ENCODE data around the gene CROCC. TPM values are rescaled to one million over a fixed set of nuclear protein-coding genes. Genes with fewer than 3 reads are reported as not detected.
A peak's percentile ranks its signal among the peaks of the same experiment; 100 is the strongest.
"Not testable (repeated sequence)": the region's sequence is repeated elsewhere in the genome, so short reads cannot be mapped to it uniquely, and the experiment has no call there.

Gene CROCC
- total and polyA plus RNA-seq, 8 donors = 14.0 to 942 (median 29.9) TPM

DNA sequence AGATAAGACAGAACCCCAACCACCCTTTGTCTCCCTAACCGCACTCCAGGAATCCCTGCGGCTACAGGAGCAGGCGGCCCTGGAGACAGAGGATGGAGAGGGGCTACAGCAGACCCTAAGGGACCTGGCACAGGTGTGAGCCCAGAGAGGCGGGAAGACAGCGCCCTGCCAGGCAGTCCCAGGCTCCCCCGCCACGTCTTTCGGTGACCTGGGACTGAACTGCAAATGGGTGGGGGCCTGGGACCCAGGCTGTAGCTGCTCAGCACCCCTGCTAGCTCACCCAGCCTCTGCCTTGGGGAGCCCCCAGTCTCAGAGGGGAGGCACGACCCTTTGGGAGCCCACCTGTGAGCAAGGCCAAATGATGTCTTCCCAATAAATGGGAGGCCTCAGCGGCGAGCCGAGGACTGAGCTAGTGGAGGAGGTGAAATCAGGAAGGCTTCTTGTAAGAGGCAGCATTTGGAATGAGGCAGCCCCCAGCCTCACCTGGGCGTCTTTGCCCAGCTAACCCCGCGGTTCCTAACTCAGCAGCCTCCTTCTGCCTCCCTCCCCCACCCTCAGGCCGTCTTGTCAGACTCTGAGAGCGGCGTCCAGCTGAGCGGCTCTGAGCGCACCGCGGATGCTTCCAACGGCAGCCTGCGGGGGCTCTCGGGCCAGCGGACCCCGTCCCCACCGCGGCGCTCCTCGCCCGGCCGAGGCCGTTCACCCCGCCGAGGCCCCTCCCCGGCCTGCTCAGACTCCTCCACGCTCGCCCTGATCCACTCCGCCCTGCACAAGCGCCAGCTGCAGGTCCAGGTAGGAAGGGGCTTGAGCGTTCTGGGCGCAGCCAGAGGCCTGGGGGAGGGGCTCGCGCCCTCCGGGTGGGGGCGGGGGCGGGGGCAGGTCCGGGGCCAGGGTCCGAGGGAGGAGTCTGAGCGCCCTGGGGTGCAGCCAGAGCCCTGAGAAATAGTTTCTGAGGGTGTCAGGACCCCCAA is 16.9 kb downstream of the CROCC start:
- no peaks in the 10 kb centered on the region for H3K9me3 ChIP-seq
- intact Hi-C loops (cut with DNase I; ENCODE audit: low total_unique reads) = no loop called here
- no peak for DNase-seq
- no peaks in the 10 kb centered on the region for H3K4me1 ChIP-seq
- TF ChIP-seq, protein P1, sequence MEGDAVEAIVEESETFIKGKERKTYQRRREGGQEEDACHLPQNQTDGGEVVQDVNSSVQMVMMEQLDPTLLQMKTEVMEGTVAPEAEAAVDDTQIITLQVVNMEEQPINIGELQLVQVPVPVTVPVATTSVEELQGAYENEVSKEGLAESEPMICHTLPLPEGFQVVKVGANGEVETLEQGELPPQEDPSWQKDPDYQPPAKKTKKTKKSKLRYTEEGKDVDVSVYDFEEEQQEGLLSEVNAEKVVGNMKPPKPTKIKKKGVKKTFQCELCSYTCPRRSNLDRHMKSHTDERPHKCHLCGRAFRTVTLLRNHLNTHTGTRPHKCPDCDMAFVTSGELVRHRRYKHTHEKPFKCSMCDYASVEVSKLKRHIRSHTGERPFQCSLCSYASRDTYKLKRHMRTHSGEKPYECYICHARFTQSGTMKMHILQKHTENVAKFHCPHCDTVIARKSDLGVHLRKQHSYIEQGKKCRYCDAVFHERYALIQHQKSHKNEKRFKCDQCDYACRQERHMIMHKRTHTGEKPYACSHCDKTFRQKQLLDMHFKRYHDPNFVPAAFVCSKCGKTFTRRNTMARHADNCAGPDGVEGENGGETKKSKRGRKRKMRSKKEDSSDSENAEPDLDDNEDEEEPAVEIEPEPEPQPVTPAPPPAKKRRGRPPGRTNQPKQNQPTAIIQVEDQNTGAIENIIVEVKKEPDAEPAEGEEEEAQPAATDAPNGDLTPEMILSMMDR (IDR thresholded peaks at IDR 0.05) = no peak
- H3K27me3 ChIP-seq = no peaks in the 10 kb centered on the region
- no peak overlapping the region for H3K27ac ChIP-seq
- WGBS, 5 donors = 56 to 84% (median 72%) methylated on average over 44 to 51 of the region's 51 CpGs
- peak overlapping the region in 1 of 4 donors; percentile 31 for H3K4me3 ChIP-seq
- H3K36me3 ChIP-seq = peaks cover 2 to 98% (median 70%) of the 10 kb centered on the region in 4 donors

DNA sequence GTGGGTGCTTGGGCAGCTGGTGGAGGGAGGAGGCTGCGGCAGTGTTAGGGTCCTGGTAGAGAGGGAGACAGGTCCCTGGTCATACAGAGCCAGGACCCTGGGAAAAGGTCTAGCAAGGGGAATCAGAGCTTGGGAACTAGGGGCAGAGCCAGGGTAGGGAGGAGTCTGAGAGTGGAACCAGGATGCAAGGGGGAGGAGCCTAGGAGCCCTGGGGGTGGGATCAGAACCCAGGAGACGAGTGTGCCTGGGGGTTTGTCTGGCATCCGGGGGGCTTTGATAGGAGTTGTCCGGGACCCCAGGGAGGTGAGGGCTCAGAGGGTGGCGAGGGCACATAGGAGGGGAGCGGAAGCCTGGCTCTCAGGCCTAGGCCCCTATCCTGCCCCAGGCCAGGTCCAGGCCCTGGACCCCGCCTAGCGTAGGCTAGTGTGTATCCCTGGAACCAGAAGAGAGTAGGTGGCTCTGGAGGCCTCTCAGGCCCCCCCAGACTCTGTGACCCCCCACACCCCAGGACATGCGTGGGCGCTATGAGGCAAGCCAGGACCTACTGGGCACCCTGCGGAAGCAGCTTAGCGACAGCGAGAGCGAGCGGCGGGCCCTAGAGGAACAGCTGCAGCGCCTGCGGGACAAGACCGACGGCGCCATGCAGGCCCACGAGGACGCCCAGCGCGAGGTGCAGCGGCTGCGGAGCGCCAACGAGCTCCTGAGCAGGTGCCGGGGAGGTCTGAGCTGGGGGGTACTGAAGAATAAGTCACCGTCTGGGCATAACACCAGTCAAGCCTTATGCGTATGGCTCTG is 17.9 kb downstream of the CROCC start:
- H3K27ac ChIP-seq; H3K4me1 ChIP-seq; intact Hi-C loops (cut with DNase I; ENCODE audit: low total_unique reads); H3K9me3 ChIP-seq; H3K4me3 ChIP-seq; DNase-seq; H3K27me3 ChIP-seq: not testable (repeated sequence)
- peaks cover 2 to 98% (median 80%) of the 10 kb centered on the region in 4 donors for H3K36me3 ChIP-seq
- WGBS, 5 donors = 92 to 96% (median 95%) methylated on average over 21 to 32 of the region's 32 CpGs

- no peak for TF ChIP-seq POLR2AphosphoS5 (IDR thresholded peaks at IDR 0.05)
- TF ChIP-seq, protein P1 (IDR thresholded peaks at IDR 0.05) = no peak
- TF ChIP-seq POLR2A (IDR thresholded peaks at IDR 0.05) = no peak
- Histone ChIP-seq H3K27ac (no peak overlapping the region), H3K27me3 (no peaks in the 10 kb centered on the region), H3K4me3 (no peak overlapping the region), H3K9me3 (no peaks in the 10 kb centered on the region), H3K36me3 (peaks cover 11 to 100% (median 67%) of the 10 kb centered on the region in 4 donors), H3K4me1 (peaks cover 13 to 15% (median 14%) of the 10 kb centered on the region in 4 donors)
- 88 to 96% (median 95%) methylated on average over 19 of the region's 19 CpGs for WGBS, 5 donors
- no peak for DNase-seq
- intact Hi-C loops (cut with DNase I; ENCODE audit: low total_unique reads) = no loop called here
These were observed 22.3 kb downstream of the CROCC start for GRCh38 chr1:16944038-16944437.

GRCh38 chr1:16945512-16945911 is 23.8 kb downstream of the CROCC start:
- H3K27me3 ChIP-seq; H3K9me3 ChIP-seq; H3K27ac ChIP-seq; H3K4me3 ChIP-seq; DNase-seq; intact Hi-C loops (cut with DNase I; ENCODE audit: low total_unique reads): not testable (repeated sequence)
- peaks cover 13 to 20% (median 17%) of the 10 kb centered on the region in 4 donors for H3K4me1 ChIP-seq
- WGBS, 5 donors = 89 to 99% (median 96%) methylated on average over 5 to 9 of the region's 9 CpGs; no CpG with 5 or more reads in 1 of the 5 donors
- peaks cover 11 to 93% (median 56%) of the 10 kb centered on the region in 4 donors for H3K36me3 ChIP-seq

DNA sequence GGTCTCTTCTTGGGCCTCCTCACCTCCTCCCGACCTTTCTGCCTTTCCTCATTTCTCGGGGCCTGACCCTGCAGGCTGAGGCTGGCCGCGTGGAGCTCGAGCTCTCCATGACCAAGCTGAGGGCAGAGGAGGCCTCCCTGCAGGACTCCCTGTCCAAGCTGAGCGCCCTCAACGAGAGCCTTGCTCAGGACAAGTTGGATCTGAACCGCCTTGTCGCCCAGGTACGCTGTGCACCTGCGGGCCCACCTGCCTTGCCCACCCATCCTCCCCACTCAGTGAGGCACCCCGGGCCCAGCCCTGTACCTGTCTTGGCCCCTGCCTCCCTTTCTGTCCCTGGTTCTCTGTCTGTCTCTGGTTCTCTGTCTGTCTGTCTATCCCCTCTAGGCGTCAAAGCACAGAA is 24.5 kb downstream of the CROCC start:
- intact Hi-C loops (cut with DNase I; ENCODE audit: low total_unique reads) = loop anchor here (2.0 kb wide), 1 partner anchor 323 kb away; no protein-coding TSS in a partner anchor
- DNase-seq = not testable (repeated sequence)

More for the DNA sequence above, 24.5 kb downstream of the CROCC start:
- H3K27me3 ChIP-seq, H3K4me3 ChIP-seq, H3K9me3 ChIP-seq, H3K27ac ChIP-seq: not testable (repeated sequence)
- 86 to 93% (median 90%) methylated on average over 8 to 13 of the region's 13 CpGs for WGBS, 5 donors
- Histone ChIP-seq H3K4me1 (peaks cover 13 to 21% (median 17%) of the 10 kb centered on the region in 4 donors), H3K36me3 (peaks cover 11 to 86% (median 49%) of the 10 kb centered on the region in 4 donors)
